ENCODE results near the gene XAGE2.
"Not testable (repeated sequence)": the region's sequence is repeated elsewhere in the genome, so short reads cannot be mapped to it uniquely, and the experiment has no call there.

Gene XAGE2, protein sequence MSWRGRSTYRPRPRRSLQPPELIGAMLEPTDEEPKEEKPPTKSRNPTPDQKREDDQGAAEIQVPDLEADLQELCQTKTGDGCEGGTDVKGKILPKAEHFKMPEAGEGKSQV

DNA sequence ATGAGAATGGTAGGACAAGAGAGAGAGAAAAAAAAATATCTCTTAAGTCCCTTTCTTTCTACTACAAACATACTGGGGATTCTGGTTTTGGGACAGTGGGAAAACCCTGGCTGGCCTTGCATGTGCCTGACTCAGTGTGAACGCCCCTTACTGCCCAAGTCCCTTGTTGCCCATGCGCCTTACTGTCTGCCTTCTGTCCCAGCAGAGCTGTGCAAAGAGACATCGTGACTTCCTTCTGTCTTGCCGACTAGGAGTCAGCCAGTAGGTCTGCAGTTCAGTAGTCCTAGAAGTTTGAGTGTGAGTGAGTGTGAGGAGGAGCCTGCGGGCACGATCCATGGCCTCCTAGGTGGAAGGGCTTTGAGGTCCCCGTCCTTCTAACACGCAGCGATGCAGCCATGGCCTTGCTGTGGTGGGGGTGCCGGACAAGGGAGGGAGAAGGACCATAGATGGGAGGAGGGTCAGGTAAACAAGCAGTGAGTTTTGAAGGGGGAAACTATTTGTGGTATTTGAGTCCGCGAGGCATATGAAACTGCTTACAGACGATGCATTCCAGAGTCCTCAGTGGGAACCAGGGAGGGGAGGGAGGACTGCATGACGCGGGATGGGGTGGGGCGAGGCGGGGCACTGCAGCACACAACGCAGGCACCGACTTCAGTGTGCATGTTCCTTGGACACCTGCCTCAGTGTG, at the start of gene XAGE2:
XAGE2 (plus strand) TSS at position 654 of the 688 bp plus-strand sequence. CDS start 994 bp downstream, outside the sequence.
- no peak for DNase-seq

DNA sequence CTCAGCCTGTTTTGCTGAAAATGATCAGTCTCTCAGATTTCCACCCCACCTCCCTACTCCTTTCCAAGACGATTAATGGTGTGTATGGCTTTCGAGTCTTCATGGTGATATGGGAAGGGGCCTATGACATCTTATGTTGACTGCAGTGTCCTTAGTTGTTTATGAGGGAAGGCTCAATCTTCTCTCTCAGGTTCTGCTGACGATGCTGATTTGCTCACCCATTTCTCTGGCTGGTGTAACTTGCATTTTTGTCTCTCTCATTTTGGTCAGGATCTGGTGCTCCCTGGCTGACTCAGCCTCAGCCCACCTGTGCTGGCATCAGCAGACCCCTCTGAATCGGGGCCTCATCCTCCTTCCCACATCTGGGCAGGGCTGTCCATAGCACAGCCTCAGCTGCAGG, 31.4 kb upstream of the XAGE2 start:
- DNase-seq = no peak

DNA sequence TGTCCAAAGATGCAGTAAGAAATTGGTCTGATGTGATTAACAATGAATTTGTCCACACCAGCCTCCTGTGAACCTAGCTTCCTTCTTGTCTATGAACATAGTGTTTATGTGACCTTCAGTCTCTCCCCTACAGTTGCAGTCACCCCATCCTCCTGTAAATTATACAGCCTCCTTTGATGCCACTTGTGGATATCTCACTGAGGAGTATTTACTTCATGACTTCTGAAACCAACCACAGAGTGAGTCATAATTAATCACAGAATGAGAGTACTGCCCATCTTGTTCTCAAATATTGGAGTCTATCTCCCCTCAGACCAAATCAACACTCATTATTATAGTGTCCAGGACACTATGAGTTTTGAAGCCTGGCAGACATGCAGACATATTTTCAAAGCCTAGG, 27.3 kb upstream of the XAGE2 start:
- no peak for DNase-seq

DNA sequence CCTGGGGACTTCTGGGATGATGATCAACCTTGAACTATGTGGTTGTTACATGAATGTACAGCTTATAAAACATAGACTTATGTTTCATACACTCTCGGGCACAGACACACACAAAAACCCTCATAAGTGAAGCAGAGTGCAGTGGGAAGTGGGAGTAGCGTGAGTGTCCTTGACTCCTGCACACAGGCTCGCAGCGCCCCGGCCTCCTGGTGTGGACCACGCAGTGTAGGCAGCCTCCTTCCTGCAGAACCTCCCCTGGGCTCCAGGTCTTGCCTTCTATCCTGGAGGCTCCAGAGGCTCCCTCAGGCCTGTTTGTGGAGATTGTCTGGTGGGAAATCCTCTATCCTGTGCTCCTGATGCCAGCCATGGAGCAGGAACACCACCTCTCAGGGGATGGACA, 25.7 kb upstream of the XAGE2 start:
- not testable (repeated sequence) for DNase-seq

DNA sequence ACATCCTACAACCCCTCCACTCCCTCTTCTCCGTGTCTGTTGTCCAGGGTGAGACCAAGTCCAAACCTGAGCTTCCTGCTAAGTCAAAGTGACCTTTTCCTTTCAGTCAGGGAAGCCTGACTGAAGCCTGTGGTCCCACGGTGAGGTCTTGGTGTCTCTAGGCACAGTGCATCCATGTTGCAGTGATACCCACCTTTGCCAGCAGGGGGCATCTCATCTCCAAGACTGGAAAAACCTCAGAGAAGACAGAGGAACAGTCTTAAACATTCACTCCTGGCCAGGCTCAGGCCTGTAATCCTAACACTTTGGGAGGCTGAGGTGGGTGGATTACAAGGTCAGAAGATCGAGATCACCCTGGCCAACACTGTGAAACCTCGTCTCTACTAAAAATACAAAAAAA, 23.4 kb upstream of the XAGE2 start:
- not testable (repeated sequence) for DNase-seq

DNA sequence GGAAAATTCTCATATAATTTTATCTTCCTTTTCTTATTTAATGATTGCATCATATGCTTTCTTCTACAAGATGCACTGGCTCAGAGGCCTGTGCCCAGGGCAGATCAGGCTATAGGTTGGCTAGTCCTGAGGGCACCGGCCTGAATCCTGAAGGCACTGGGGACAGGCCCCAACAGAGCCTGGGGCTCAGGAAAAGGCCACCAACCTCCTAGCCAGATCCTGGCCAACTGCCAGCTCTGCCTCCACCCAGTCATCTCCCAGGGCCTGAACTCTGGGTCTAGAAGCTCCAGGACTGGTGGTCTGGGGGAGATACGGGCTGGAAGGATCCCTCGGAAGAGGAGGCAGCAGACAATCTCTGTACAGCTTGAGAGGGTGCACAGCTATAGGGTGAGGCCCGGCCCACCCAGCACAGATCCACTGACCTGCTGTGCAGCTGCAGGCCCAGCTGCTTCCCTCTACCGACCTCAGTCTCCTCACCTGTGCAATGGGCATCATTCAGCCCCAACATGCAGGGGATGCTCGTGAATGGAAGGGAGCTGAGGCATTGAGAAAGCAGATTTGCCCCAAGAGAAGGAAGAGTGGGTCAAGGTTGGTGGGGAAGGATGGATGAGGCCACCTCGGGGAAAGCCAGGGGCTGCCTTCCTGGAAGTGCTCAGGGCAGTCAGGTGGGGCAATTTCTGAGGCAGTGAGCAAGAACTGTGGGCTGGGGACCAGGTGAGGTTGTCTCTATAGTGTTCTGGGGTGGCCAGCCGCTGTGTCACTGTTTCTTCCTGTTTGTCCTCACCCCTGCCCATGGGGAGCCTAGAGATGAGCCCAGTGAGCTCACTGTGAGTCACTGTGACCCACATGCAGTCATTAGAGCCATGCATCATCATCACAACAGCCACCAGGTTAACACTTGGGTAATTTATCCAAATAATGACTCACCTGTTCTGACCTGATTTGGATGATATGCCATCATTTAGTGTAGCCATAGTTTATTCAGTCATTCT, 22.4 kb upstream of the XAGE2 start:
- DNase-seq = no peak

DNA sequence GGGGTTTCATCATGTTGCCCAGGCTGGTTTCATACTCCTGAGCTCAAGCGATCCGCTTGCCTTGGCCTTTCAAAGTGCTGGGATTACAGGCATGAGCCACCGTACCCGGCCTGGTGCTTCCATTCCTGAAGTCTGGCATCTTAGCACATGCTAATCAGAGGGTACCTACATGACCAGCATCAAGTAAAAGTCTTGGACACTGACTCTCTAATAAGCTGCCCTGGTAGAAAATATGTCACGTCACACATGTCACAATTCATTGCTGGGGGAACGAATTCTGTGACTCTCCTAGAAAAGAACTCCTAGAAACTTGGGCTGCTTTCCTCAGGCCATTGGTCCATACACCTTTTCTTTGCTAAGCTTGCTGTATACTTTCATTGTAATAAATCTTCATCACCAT, 19.1 kb upstream of the XAGE2 start:
- DNase-seq = no peak

DNA sequence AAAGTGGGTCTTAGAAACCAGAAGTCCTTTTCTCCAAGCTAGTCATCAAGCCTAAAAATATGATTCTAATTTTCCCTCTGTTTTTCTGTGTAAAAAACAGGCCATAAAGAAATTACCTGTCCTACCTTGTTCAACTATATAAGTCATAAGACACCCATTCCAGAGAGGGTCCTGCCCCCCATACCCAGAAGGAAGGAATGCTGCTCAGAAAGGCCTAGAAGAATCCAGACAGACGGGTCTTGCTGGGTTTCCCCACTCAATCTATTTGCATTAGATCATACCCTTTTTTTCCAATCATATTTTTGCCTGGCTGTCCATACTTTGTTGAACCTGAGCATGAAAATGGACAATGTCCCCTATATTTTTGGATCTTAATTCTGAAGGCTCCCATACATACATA, 16.3 kb upstream of the XAGE2 start:
- no peak for DNase-seq

DNA sequence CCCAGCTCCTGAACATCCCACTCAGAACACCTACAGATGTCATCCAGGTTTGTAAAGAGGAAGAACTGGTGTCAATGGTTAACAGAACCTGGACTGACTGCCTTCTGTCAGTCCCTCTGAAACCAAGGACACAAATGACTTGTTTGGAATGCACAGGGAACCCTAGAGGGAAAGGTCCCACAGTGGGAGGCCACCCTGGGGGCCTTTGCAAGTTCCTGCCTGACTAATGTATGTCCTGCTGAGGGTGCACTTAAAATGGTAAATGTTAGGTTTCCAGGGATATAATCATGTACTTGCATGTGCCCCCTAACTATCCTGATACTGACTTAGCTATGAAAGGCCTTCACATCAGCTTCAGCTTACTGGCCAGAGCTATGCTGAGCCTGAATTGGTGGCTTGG, 15.0 kb upstream of the XAGE2 start:
- DNase-seq = no peak

DNA sequence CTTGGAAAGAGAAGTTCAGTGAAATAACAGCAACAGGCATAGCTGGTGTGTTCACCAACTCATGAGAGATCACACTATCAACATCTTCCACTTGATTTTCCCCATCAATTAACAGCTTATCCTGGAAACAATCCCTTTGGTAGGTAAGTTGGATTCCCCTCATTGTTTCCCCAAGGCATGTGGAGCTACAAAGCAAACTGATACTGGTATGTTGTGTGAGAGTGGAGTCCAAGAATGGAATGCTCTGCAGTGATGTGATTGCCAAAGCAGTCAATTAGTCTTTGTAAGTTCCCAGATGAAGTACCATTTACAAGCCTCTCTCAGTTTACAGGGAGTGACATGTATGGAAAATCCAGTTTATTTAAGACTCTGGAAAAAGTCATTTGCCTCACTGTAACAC, 13.7 kb upstream of the XAGE2 start:
- no peak for DNase-seq

DNA sequence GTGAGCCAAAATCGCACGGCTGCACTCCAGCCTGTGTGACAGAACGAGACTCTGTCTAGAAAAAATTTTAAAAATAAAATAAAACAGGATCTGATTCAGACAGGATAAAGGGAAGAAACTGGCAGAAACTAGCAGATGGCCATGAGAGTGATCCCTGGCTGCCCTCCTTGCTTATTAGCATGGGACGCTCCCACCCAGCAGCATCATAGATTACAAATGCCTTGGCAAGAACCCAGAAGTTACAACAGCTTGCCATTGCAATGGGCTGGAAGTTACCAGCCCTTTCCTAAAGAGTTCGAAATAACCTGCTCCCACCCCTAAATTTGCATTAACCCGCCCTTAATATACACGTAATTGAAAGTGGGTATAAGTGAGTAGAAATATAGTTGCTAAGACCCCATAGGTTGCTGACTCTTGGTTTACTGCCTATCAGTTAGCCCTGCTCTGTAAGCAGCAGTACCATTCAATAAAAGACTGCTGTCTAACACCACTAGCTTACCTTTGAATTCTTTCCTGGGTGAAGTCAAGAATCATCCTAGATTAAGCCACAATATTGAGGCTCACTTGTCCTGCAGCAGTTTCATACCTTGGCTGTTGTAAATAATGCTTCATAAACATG, 9.1 kb upstream of the XAGE2 start:
- DNase-seq = no peak

DNA sequence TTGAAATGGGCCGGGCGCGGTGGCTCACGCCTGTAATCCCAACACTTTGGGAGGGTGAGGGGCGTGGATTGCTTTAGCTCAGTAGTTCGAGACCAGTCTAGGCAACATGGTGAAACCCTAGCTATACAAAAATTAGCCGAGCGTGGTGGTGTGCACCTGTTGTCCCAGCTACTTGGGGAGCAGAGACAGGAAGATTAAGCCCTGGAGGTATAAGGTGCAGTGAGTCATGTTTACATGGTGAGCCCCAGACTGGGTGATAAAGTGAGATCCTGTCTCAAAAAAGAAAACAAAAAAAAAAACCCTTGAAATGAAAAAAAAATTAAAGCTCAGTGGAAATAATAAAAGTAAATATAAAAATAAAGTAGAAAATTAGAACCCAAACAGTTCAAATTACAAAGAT, 6.9 kb upstream of the XAGE2 start:
- DNase-seq = no peak

DNA sequence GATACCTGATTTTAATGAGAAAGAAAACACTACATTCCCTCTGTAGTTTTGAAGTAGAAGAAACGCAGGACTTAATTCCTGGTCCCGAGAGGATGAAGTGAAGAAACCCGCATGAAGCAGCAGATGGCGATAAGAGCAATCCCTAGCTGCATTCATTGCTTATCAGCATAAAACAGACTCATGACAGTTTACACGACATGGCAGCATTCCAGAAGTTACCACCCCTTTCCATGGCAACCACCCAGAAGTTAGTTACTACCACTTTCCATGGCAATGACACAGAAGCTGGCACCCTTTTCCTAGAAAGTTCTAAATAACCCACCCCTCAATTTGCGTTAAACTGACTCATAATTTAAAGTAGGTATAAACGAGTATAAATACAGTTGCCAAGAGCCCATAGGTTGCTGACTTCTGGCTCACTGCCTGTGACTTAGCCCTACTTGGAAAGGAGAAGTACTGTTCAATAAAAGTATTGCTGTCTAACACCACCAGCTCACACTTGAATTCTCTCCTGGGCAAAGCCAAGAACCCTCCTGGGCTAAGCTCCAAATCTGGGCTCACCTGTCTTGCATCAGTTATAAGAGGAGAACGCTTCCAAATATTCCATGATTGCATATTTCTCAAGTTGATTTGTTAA, 5.5 kb upstream of the XAGE2 start:
- no peak for DNase-seq

DNA sequence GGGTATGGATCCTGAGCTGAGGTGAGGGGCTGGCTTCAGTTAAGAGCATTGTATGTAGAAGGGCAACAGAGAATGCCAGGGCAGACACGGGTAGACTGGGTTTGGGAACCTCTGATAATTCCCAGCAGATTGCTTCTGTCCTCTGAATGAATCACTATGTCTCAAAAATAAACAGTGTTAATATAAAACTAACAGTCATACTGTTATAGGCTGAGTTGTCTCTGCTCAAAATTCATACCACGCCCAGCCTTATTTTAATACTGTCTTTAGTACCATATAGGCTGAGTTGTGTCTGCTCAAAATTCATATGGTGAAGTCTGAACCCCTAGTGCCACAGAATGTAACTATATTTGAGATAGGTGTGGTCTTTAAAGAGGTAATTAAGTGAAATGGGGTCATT, 10.0 kb downstream of the XAGE2 start:
- DNase-seq = no peak

DNA sequence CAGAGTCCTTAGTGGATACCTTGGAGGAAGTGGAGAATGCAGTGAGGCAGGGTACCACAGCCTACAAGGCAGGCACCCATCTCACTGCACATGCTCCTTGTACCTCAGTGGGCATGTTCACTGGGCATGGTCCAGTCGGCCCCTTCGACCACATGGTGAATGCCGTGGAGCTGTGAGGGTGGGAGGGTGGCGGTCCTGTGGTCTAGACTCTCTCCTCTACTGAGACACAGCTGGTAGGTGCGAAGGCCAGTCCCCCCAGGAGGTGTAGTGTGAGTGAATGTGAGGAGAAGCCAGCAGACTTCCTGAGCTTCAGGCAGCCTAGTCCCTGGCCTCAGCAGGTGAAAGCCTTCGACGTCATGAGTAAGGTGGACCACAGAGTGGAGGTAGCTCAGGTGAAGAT, 12.2 kb downstream of the XAGE2 start:
- no peak for DNase-seq

DNA sequence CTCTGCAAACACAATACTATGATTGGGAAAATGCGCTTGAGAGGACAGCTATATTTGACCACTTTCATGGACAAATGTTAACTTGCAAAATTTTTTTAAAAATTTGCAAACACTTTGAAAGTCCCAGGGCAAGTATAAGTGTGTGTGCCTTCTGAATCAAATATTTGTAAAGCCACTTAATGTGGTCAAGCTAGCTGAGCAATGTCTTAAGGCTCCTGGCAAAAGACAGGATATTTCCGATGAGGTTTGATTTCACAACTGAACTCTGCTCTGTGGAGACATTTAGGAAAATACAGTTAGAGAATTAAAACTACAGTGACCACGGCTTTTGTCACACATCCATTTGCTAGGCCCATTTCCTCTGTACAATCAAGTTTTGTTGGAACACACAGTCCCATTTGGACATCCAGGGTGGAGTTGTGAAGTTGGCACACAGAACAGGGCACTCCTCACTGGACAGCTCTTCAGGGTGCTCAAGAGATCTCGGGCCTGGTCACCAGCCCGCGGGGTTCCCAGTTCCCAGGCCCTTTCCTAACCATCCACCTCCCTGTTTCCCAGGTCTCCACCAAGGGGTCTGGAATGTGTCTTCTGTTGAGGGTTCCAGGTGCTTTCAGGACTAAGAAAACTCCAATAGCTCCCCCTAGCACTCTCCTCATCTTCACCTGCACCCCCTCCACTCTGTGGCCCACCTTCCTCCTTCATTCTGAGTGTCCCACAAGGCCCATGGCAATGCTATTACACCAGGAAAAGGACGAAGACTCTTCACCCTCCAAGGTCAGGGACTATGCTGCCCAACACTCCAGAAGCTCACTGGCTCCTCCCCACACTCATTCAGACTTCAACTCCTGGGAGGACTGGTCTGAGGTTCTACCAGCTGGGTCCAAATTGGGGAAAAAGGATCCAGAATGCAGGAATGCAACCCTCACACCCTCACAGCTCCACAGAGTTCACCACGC, 41.9 kb downstream of the XAGE2 start:
- DNase-seq = no peak

DNA sequence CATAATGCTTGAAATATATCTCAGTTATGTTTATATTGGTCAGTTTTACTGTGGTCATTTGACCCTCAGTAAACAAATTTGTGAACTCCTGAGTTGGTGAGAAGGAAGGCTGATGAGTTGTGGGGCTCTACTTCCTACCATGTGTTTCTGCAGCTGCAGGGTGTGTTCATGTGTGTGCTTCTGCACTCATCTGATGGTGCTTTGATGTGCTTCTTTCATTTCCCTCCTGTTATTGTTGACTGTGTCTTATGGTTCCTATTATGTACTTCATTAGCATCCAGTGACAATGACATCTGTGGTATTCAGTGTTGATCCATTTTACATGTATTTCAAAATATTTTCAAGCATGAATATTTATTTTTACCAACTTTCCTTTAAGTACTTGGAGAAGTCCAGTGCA, 46.5 kb downstream of the XAGE2 start:
- no peak for DNase-seq

DNA sequence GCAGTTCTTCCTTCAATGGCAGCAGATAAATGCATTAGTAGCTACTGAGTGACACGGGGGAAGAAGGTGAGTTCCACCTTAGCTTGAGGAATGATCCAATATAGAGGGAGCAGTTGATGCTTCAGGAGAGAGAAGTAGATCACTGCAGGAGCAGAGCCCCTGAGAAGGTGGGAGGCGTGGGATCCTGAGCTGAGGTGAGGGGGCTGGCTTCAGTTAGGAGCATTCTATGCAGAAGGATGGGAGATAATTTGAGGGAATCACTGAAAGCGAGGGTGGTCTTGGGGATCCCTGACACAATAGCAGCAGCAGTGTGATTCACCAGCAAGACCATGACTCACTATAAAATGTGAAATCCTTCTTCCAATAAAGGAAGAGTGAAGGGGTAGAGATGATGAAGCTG, 48.0 kb downstream of the XAGE2 start:
- no peak for DNase-seq

DNA sequence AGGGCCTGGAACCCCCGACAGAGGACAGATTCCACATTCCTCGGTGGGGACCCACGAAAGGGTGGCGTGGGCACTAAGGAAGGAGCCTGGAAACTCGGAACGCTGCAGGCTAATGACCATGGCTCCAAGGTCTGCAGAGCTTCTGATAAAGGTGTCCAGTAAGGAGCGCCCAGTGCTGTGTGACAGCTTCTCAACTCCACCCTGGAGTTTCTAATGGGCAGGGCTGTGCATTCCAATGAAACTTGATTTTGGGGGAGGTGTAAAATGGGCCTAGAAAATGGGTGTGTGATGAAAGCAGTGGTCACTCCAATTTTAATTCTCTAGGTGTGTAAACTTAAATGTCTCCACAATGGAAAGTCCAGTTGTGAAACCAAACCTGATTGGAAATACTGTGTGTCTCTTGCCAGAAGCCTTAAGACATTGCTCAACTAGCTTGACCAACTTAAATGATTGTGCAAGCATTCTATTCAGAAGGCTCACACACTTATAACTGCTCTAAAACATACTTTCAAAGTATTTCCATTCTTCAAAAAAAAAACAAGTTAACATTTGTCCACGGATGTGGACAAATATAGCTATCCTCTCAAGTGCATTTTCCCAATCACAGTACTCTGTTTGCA, 52.1 kb downstream of the XAGE2 start:
- no peak for DNase-seq

DNA sequence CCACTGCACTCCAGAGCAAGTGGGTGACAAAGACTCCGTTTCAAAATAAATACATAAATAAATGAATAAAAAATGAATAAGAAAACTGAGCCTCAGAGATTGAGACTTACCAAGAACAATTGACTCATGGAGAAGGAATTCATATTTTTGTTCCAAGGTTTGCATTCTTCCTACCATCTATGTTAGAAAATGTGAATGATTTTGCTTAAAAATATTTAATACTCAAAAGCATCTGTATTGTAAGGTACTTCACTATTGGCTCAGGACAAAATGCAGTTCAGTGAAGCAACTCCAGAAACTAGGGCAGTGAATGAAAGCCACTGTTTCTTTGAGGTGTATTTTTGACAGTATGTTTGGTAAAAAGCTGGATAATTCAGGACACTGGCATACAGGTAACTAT, 54.1 kb downstream of the XAGE2 start:
- DNase-seq = no peak

DNA sequence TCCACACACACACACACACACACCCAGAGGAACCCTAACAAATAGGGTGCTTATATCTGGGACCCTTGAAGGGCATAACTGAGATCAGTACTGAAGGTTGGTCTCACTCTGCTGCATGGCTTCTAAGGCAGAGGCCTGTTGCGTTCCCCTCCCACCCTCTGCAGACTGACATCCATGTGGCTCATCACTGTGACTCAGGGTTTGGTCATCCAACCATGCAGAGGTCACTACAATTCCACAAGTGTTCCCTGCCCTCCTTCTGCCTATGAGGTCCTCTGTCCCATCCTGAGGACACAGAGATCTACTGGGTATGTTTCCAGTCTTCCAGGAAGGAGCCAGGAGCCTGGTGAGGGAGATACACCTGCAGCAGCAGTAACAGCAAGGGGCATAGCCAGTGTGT, 55.8 kb downstream of the XAGE2 start:
- no peak for DNase-seq

All from hippocampal formation (tissue), 2 donors.